NCI-H2171 treated with DMSO at 0.1 percent for 48 hours (cell line): Measurements from ENCODE around the gene DGCR6L.
A peak's percentile ranks its signal among the peaks of the same experiment; 100 is the strongest.
"Not testable (repeated sequence)": the region's sequence is repeated elsewhere in the genome, so short reads cannot be mapped to it uniquely, and the experiment has no call there.

Source experiments
- DNase-seq: peaks from one replicate; lab custom pipeline; 2025; lab: John Stamatoyannopoulos, UW

Gene DGCR6L

GRCh38 chr22:20291604-20292063 is 28.2 kb downstream of the DGCR6L start:
- no peak for DNase-seq

DNA sequence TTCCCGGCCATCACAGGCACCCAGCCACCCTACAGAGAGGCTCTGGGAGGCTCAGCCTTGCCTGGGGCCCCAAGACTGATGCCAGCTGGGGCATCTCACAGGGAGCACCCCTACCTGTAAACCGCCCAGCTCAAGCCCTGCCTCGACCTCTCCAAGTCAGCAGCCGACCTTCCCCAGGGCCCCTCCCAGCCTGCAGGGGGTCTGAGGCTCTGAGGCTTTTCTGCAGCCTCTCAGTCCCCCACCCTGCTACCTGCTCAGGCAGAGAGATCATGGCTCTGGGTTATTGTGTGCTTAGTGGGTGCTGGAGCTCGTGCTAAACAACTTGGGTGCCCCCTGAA is 28.6 kb downstream of the DGCR6L start:
- no peak for DNase-seq

GRCh38 chr22:20290578-20291248 is 29.1 kb downstream of the DGCR6L start:
- no peak for DNase-seq

DNA sequence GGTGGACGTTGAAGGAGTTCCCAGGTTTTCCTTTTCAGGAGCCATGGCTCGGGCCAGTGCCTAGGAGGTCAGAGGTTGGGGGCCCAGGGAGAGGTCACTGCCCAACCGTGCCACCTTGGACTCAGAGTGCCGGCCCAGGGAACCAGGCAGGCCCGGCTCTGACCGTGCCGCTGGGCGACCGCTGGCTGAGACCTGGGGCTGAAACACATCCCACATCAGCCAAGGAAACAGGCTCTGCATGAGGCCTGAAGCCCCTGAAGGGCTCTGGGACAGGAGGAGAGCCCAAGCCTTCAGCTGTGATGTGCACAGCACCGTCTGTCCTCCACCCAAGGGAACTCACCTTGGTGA is 29.8 kb downstream of the DGCR6L start:
- no peak for DNase-seq

DNA sequence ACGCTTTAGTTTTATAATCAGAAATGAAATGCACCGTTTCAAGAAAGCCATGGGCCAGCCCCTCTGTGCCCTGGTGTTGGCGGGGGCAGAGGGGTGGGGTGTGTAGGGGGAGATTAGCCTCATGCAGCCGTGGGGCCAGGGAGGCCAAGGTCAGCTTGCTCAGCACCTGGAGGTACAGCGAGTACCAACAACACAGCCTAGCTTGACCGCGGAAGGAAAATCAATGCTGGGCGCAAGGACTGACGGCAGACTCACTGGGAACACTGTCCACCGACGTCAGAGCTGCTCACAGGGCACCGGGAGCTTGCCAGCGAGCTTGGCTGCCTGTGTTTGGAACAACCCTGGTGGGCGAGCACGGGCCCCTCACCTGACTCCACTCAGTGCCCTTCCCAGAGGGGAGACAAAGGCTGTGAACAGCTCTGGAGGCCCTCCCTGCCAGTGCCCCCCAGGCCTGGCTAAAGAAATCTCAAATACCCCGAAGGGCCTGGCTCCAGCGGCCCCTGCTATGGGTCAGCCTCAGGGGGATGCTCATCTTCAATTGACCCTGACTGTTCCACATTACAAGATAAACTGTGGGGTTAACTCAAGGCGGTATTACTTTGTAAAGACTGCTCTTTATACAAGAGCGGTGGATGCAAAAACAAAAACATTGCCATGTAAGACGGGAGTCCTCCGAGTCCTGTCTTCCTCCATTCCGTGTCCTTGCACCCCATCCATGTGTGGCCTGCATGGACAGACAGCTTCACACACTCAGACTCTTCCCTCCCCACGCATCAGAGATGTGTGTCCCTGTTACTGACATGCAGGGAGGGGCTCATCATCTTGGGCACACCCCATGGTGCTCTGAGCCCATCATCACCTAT is 30.4 kb downstream of the DGCR6L start:
- DNase-seq: not testable (repeated sequence)

DNA sequence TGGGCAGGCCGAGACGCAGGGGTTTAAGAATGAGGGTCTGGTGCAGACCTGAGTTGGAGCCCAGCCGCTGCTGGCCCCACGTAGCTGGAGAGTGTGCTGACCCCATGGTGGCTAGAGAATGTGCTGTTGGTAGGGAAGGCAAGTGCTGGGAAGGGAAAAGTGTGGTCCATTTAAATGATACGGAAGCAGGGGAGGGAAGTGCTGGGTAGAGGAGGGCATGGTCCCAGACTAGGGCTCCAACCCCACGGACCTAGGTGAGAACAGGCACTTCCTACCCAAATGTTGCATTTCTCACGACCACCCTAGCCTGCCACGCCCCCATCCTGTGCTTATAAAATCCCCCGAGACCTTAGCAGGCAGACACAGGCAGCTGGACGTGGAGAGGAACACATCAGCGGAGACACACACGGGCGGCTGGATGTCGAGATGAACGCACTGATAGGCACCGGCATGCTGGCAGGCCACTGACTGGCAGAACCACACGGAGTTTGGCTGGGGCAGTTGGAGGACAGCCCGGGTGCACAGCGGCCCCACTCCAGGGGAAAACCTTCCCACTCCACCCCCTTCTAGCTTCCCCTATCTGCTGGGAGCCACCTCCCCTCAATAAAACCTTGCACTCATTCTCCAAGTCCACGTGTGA is 33.0 kb downstream of the DGCR6L start:
- DNase-seq: not testable (repeated sequence)

DNA sequence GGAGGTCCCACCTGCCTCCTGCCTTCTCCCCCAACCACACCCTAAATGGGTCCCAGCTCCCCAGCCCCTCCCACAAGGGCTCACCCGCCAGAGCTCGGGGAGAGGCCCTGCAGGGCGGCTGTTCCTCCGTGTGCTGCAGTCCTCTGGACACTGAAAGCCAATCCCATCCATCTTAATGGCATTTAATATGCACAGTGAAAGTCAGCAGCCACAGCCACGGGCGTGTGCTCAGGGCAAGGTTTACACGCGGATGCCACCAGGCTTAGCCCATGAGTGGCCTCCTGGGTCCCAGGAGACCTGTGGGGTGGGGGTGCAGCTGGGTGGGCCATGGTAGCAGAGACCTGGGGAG is 33.6 kb downstream of the DGCR6L start:
- DNase-seq: not testable (repeated sequence)

DNA sequence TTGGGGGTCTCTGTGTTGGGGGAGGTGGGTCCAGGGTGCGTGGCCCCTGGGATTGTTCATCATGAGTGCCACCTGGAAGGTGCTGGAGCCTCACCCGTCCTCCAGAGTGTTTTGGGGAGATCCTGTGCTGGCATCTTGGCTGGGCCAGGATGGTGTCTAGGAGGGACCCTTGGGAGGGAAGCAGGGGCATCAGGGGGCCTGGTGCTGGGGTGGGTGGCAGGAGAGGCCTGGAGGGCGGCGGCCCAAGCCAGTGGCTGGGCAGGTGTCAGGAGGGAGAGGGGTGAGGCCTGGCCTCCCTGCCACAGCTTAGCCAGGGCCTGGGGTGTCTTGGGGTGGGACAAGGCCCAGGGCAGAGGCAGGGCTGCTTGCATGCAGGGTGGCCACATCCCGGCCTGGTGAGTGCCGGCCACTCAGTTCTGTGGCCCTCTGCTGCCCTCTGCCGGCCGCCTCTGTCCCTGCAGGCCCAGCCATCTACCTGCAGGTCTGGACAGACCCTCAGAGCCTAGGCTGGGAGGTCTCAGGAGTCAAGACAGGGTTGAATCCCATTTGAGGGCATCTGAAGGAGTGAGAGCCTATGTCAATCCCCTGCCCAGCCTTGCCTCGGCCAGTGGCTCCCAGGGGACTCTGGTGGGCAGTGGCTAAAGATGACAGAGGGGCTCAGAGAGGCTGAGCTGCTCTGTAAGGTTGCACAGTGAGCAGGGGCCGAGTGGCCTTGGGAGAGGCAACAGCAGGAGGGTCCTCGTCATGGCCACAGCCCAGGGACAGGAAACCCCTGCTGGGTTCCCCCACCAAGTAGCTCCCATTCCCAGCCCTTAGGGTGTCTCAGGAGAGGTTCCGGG is 34.2 kb downstream of the DGCR6L start:
- DNase-seq: peak; percentile 10

DNA sequence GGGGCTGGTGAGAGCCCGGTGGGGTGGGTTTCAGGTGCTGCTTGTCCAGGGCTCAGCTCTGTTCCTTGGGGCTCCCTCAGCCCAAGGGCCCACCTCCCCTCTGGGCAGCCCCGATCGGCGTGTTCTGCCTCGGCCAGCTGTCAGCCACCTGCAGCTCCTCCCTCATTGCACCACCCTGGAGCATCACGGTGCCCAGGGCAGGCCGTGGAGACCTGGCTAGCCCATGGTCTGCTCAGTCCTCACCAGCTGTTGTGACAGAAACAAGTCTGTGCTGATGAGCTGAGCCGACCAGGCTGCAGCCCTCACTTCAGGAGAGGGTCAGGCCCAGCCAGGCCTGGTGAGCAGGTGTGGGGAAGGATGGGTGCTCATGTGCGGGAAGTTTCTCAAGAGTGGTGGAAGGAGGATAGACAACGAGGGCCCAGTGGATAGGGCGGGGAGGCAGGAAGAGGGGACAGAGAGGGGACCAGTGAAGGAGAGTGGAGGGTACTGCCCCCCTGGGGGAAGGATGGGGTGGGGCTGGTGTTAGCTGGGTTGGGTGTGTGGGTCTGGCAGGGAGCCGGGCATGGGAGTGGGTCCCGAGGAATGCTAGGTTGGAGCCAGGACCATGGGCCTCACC is 35.3 kb downstream of the DGCR6L start:
- DNase-seq: no peak

DNA sequence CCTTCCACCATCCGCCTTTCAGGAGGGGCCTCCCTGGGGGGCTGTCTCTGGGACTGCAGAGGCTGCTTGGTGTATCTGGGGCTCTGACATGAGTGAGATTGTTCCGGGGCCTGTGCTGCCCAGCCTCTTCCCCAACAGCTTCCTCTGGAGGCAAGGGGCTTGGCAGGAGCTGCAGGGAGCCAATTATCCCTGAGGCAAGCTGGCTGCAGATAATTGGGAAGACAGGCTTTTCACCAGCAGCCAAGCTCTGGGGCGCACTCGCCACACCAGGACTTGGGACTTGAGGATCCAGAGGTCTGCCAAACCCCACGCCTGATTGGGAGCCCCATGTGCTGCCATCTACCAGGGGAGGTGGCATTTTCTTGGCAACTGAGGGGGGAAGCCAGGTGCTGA is 36.2 kb downstream of the DGCR6L start:
- no peak for DNase-seq

GRCh38 chr22:20282901-20283673 is 36.8 kb downstream of the DGCR6L start:
- DNase-seq: no peak

DNA sequence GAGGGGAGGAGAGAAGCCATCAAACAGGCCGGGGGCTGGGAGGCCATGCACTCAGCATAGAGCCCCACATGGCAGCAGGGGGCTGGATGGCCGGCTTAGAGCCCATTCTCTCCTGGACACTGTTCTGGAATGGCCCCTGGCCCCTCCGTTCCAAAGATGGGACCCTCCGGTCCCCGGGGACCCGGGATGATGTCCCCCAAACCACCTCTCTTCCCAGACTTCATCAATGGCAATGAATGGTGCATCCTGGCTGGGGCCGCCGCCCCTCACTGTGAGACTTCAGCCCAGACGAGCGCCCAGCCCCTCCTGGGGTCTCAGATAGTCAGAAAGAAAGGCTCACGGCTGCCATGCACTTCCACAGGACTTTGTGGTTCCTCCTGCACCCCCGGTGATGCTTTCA is 38.0 kb downstream of the DGCR6L start:
- DNase-seq: no peak

DNA sequence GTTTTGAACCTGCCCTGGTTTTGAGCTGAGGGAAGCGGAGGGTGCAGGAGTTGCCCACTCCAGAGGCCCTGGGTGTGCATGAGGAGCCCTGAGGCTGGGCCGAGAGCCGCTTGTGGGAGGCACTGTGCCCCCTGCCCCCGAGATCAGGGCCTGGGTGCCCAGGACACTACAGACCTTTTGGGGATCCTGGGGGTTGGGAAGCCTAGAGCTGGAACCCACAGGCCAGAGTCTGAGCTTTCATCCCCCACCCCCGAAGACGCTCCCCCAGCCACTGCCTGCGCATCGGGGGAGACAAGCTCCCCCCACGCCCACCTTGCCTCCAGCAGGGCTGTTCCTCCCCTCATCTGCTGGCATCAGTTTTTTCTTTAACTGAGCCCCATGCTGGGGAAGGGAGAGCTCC is 38.4 kb downstream of the DGCR6L start:
- not testable (repeated sequence) for DNase-seq

DNA sequence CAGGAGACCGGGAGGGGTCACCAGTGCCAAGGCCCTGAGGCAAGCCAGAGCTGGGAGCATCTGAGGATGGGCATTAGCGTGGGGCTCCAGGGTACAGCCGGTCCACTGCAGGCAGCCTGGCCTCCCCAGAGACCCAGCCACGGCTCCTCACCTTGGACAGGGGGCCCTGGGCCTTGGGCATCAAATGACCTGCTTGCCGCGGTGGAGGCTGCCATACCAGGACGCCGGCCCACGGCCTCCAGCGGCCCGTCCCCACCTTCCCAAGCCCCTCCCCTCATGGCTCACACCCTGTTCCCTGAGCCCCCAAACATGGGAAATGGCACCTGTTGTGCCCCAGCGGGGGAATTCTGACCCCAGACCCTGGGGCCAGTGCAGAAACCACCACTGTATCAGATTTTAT is 39.0 kb downstream of the DGCR6L start:
- no peak for DNase-seq

- DNase-seq: not testable (repeated sequence)
These were observed 39.7 kb downstream of the DGCR6L start for GRCh38 chr22:20280163-20280562.

DNA sequence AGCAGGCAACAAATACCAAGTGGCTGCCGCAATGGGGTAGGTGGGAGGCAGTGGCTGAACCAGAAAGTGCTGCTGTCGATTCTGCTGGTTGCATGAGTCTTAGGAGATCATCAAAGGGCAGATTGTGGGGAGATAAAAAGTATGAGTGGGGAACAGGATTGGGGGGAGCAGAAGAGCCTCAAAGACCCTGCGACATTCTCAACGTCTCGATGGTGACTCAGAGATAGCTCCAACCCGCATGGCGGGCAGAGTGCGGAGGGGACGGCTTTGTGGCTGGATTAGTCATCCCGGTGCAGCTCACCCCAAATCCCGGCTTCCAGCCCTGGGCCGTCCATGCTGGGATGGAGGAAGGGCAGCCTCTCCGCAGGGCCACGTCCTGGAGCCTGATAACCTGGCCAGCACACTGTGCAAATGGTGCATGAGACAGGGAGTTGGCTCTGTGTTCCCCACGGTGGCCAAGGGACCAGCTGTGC is 40.2 kb downstream of the DGCR6L start:
- no peak for DNase-seq

DNA sequence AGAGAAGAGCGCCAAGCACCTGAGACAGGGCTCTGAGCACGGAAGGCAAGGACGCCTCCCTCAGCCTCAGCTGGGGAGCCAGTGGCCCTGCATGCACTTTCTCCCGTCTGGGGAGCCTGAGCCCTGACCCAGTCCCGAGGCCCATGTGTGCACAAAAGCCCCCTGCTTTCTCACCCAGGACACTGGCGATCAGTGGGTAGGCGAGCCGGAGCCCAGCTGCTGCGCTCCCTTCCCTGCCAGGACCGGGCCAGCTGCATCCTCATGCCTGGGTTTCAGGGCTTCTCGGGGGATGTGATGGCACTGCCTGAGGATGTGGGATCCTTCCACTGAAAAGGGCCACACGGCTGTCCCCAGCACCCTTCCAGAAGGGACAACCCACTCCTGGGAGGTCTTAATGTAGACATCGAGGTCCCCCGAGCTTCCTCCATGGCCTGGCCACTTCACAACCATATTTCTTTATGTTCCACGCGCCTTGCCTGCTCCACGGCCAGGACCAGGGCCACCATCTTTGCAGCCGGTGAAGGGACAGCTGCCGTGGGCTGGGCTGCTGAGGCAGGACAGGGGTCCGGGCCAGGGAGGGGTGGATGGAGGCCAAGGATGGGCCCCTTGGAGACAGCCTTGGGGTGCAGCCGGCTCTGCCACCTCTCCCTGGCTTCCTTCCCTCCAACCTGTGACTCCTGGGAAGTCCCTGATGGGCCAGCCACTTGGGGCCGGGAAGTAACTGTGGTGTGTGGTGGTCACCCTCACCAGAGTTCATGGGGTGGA is 41.0 kb downstream of the DGCR6L start:
- not testable (repeated sequence) for DNase-seq

DNA sequence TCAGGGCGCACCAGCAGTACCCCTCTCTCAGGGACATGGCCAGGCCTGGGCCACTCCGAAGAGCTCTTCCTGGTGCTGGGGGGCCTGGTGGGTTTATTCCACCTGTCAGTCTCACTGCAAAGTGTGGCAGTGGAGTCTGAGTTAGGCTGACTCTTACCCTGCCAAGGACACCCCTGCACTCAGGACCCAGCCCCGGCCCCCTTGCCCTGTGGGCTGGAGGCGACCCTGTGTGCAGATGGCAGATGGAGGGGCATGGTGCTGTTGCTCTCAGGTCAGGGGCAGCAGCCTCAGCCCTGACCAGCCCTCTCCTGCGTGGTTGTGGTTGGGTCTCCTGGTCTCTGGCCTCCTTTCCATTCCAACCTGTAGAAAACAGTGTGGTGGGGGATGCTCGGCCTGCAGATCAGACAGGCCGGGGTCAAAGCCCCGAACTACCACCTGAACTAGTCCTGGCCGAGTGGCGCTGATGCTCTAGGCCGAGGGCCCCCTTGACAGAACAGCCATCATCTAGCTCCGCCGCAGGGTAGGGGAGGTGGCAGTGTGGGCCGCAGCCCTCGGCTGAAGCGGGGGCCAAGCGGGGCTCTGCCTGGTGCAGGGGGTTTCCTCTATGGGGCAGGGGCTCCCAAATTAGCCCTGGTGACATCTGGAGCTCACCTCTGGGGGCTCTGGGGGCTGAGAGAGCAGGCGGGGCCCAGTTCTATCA is 41.8 kb downstream of the DGCR6L start:
- not testable (repeated sequence) for DNase-seq

DNA sequence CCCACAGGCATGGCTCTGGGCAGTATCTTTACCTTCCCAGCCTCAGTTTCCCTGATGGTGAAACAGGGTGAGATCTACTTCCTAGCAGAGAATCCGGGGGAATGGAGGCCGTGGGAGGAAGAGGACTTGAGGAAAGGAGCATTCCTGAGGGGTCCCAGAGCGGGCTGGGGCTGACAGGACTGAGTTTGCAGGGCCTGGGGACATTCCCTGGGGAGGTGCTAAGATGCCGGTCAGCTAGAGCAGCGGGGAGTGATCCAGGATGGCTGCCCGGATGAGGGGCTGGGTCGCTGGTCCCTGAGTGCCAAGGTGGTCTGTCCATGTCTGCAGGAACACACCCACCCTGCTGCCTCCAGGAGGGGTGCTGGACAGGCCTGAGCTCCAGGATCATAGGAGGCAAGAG is 43.4 kb downstream of the DGCR6L start:
- no peak for DNase-seq

DNA sequence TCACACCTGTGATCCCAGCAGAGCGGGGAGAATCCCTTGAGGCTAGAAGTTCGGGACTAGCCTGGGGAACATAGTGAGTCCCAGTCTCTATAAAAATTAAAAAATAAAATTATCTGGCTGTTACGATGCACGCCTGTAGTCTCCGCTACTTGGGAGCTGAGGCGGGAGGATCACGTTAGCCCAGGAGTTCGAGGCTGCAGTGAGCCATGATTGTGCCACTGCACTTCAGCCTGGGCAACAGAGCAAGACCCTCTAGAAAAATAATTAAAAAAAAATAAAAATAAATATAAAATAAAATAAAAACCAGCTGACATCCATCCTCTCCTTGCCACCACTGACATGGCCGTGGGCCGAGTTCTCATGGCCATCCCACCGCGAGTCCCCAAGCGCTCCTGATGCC is 44.0 kb downstream of the DGCR6L start:
- no peak for DNase-seq
